Mucosa of gallbladder (tissue), 1 donor: ENCODE measurements around the gene PUDP. TPM values are rescaled to one million over a fixed set of nuclear protein-coding genes. Genes with fewer than 3 reads are reported as not detected.
A peak's percentile ranks its signal among the peaks of the same experiment; 100 is the strongest.

Experiments
- DNase-seq: peaks from one replicate; pipeline ENCODE4 v3.0.0-alpha.2; 2020; ENCODE audit warnings: low spot score
- total RNA-seq: library from RNA; stranded (reverse); gene quantifications from one replicate; pipeline ENCODE4 v1.2.1, GENCODE V29; 2021
- donor health status: DM: no; HTN: no; CAD: no.

PUDP gene
- total RNA-seq, 1 donor from 2014 or later, result 42.2 TPM

- peak; percentile 22 for DNase-seq
Measured at GRCh38 chrX:7146703-7147412, 1.1 kb downstream of the PUDP start.

GRCh38 chrX:7146020-7146702 lies 1.8 kb downstream of the PUDP start:
- DNase-seq, result no peak

DNA sequence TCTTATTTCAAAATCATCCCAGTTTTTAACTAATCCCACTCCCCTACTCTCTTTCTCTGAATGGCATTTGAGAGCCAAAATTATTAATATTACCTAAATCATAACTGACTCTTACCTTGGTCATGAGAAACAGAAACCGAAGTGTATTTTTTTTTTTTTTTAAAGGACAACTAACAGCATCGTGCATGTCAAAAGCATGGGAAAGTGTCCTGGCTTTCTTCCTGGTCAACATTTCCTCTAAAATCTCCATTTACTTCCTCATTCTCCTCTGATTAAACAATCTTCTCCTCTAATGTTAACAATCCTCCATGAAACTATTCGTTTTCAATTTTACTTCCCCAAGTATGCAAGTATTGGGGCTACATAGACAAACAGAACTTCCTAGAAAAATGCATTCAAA lies 2.5 kb downstream of the PUDP start:
- DNase-seq, result no peak

- DNase-seq, result no peak
Measured at GRCh38 chrX:7143941-7144525, 3.9 kb downstream of the PUDP start.

- DNase-seq, result no peak
Measured at GRCh38 chrX:7143076-7143475, 4.9 kb downstream of the PUDP start.

DNA sequence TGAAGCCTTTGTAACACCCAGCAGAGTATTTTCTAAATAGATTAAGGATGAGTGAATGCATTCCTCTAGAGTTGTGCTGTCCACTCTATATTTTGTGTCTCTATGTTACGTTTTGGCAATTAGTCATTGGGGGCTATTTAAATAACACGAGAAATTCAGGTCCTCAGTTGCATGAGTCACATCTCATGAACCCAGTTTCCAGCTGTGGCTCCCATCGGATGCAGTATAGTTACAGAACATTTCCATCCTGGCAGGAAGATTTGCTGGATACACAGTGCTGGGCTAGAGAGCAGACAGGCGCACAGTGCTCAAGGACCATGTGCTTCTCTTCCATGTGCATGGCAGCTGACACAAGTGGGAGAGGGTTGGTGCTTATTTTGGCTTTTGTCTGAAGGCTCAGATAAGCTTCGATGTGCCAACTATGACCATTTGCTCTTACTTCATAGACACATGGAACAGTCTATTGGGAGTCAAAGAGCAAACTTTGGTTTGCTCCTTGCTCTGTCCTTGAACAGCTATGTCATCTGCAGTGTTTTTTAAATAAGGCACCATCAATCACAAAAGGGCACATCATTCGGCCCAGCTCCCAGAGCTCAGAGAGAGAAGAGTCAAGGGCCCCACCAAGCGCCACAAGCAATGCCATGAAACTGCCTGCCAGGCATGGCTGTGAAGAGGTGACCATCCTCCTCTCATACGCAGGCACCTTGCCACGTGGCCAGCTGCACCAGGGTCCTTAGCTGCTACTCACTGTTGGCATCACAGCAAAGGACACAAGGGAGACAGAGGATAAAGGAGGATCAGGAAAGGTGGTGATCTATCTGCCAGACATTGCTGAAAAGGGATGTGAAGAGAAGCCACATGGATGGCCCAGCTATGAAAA lies 8.5 kb downstream of the PUDP start:
- DNase-seq, result no peak

- DNase-seq, result no peak
Measured at GRCh38 chrX:7134981-7135380, 13.0 kb downstream of the PUDP start.

GRCh38 chrX:7133050-7133440 lies 14.9 kb downstream of the PUDP start:
- no peak for DNase-seq

- DNase-seq, result peak; percentile 91
Measured at GRCh38 chrX:7132335-7133049, 15.5 kb downstream of the PUDP start.

DNA sequence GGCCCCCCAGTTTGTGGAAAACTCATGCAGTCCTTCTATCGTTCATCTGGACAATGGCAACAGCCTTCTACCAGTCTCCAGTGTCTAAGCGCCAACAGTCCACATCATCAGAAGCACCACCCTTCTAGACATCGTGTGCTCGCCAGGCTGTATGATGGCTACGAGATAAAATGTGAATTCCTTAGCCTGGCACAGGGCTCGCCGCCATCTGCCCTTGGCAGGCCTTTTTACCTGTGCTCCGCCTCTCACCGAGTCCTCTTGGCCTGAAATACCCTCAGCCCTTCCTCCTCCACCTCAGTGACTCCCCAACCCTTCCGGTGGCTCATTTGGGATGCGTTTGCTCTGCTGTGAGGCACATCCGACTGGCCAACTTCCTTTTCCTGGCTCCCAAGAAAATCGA lies 16.3 kb downstream of the PUDP start:
- no peak for DNase-seq

DNA sequence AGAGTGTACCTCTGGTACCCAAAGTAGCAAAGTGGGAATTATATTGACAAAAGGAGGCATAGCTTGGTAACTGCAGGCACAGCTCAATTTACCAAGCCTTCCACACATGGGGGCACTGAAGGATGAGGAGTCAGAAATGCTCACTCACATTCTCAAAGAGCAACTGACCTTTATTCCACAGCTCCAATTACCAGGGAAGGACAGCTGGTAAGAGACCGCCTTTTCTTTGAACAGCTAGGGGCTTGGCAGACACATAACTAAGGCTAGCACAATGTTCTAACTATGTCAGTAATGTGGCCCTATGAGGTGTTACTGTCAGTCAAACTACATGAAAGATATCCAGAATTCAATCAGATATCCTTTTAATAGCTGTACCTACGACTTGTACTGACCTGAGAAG lies 20.9 kb downstream of the PUDP start:
- DNase-seq, result no peak

DNA sequence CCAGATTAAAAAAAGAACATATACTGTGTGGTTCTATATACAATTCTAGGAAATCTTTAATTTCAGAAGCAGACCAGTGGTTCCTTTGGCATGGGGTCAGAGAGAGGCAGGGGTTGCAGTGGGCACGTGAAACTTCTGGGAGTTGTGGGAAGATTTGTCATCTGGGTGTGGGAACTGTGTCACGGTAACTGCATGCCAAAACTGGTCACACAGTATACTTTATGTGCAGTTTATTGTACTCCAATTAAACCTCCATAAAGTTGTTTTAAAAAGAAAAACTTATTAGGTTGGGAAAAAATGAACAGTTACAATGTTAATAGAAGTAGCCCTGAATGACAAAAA lies 27.1 kb downstream of the PUDP start:
- DNase-seq, result no peak

DNA sequence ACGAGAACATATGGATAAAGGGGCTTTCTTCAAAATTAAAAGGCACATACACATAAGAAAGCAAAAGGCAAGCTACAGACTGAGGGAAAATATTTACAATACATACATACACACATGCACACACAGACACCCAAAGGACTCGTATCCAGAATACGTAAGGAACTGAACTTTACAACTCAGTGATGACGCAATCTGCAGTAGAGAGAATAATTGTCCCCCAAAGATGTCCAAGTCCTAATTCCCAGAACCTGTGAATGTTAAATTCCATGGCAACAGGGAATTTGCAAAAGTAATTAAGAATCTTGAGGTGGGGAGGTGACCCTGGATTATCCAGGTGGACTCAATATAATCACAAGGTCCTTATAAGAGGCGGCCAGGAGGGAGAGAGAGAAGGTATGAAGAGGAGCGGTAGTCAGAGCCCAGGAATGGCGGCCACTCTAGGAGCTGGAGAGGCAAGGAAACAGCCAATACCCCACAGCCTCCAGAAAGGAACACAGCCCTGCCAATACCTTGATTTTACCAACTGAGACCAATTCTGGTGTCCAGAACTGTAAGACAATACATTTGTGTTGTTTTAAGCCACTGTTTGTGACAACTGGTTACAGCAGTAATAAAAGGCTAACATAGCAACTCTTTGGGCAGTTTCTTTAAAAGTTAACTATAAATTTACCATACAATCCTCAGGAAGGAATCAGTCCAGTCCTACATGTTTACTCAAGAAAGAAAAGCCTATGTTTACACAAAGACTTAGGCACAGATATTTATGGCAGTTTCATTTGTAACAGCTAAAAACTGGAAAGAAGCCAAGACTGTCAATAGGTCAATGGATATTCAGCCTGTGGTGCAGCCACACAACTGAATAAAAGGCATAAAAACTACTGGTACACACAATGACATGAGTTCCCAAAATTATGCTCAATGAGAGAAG lies 27.7 kb downstream of the PUDP start:
- DNase-seq, result no peak

DNA sequence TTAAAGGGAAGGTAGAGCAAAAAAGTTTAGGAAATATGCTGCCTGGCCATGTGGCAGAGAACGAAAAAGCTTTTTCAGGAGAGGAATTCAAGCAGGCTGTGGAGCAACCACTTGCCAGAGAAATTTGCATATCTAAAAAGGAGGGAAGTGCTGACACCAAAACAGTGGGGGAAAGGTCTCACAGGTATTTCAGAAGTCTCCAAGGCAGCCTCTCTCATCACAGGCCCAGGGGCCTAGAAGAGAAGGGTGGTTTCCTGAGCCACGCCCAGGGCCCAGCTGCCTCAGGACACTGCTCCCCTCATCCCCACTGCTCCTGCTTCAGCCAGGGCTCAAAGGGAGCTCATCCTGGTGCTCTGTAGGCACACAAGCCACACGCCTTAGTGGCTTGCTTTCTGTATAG lies 30.4 kb downstream of the PUDP start:
- DNase-seq, result no peak

GRCh38 chrX:7116081-7116480 lies 31.9 kb downstream of the PUDP start:
- DNase-seq, result no peak

DNA sequence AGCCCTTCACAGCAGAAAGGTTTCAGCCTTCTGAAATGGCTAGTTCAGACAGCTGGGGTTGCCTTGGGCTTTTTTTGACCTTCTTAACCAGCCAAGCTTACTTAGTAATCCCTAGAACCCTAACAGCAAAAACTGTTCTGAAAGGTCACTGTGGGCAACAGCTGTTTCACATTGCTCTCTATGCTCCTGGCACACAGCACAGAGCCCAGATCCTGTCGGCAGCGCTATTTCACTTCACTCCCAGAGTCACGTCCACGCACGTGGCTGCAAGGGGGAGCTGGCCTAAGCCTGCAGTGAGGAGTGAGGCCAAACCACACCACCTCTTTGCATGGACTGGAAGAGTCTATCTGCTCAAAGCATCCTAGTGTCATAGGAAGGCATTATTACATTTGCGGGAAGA lies 32.4 kb downstream of the PUDP start:
- no peak for DNase-seq

- no peak for DNase-seq
Measured at GRCh38 chrX:7112071-7112470, 35.9 kb downstream of the PUDP start.

DNA sequence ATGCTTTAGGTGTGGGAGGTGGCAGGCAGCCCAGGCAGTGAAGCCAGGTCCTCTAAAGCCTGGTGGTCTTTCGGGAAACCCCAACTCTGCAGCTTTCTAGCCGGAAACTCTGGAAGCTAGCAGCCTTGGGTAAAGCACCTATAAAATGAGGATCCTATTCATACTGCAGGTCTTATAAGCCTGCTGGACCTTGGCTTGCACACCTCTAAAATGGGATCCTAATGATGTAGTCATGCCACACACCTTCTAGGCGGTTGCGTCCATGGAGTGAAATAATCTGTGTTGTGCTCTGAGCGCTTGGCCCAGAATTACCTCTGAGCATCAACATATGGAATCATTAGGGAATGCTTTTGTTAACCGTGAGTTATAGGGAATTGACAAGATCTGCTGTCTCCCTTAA lies 36.4 kb downstream of the PUDP start:
- no peak for DNase-seq

DNA sequence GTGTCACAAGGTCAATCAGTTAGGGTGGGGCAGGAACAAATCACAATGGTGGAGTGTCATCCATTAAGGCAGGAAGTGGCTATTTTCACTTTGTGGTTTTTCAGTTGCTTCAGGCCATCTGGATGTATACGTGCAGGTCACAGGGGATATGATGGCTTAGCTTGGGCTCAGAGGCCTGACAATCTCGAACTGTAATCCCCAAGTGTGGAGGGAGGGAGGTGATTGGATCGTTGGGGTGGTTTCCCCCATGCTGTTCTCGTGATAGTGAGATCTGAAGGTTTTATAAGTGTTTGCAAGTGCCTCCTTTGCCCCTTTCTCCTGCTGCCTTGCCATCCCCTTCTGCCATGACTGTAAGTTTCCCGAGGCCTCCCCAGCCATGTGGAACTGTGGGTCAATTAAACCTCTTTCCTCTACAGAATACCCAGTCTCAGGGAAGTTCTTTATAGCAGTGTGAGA lies 37.1 kb downstream of the PUDP start:
- no peak for DNase-seq
